Measurements from ENCODE around the gene ZNF710. TPM values are rescaled to one million over a fixed set of nuclear protein-coding genes. Genes with fewer than 3 reads are reported as not detected.

The ZNF710 gene
- total and polyA plus RNA-seq, 2 of the 13 experiments (the other 11 are each of a cell fraction or from before 2014, with no cell fraction given): 4.7 to 20.6 TPM

GRCh38 chr15:90095521-90095959 lies 94.4 kb downstream of the ZNF710 start (continued):
- no peak for TF ChIP-seq ZBED4 (CRISPR knock-in tag; IDR thresholded peaks at IDR 0.05; ENCODE audit: borderline replicate concordance)
- TF ChIP-seq EED (CRISPR knock-in tag; IDR thresholded peaks at IDR 0.05): no peak
- TF ChIP-seq ZNF432 (CRISPR knock-in tag; IDR thresholded peaks at IDR 0.05; ENCODE audit: borderline replicate concordance): no peak
- TF ChIP-seq RAD51 (IDR thresholded peaks at IDR 0.05; ENCODE audit: borderline replicate concordance): no peak

DNA sequence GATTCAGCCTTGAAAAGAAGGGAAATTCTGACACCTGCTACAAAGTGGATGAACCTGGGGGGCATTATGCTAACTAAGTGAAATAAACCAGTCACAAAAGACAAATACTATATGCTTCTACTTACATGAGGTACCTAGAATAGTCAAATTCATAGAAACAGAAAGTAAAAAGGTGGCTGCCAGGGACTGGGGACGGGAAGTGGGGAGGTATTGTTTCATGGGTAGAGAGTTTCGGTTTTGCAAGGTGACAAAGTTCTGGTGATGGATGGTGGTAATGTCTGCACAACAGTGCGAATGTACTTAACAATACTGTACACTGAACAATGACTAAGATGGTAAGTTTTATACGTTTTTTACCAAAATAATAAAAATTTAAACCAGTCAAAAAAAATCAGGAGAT lies 96.4 kb downstream of the ZNF710 start:
- Histone ChIP-seq H2AFZ (ENCODE audit: low read length) (no peak overlapping the region), H3K36me3 (replicated peaks in 1 of 2; ENCODE audit: control insufficient read depth in 1 of 2, insufficient read depth in 2 of 2, low read length in 2 of 2) (no peaks in the 10 kb centered on the region), H3K9me3 (ENCODE audit: low read length) (no peaks in the 10 kb centered on the region), H3K27ac (ENCODE audit: extremely low read length, insufficient read depth, low read length) (no peak overlapping the region), H3K9ac (ENCODE audit: insufficient read depth, low read depth, low read length) (no peak overlapping the region), H3K79me2 (ENCODE audit: insufficient read depth, low read length) (peaks cover 9% of the 10 kb centered on the region), H3K27me3 (ENCODE audit: control insufficient read depth in 1 of 2, insufficient read depth in 2 of 2, low read length in 2 of 2) (no peaks in the 10 kb centered on the region), H4K20me1 (ENCODE audit: insufficient read depth, low read length) (peaks cover 18% of the 10 kb centered on the region), H3K4me1 (ENCODE audit: insufficient read depth, low read length) (peaks cover 68% of the 10 kb centered on the region), H3K4me2 (ENCODE audit: low read depth, low read length) (no peak overlapping the region), H3K4me3 (replicated peaks in 1 of 3; ENCODE audit: insufficient read depth in 1 of 3, low read depth in 2 of 3, low read length in 3 of 3) (no peak overlapping the region)
- CTCF ChIA-PET (ENCODE audit: low intra/inter-chr PET ratio, low total read pairs): no interaction called here
- FAIRE-seq: no peak
- in situ Hi-C loops (cut with HindIII; ENCODE audit: extremely low pct_ligation_motif_present, low pct_unique_long_range_greater_than_20kb): loop anchor here (25.0 kb wide), 1 partner anchor 360 kb away; no protein-coding TSS in a partner anchor
- POLR2A ChIA-PET: no interaction called here
- no TSS peak for BruUV-seq (replicated peaks)
- TF ChIP-seq KDM1A (CRISPR knock-in tag; IDR thresholded peaks at IDR 0.05) (no peak), NKX3-1 (CRISPR knock-in tag; IDR thresholded peaks at IDR 0.05) (no peak), PREB (CRISPR knock-in tag; IDR thresholded peaks at IDR 0.05) (no peak), ARNT2 (CRISPR knock-in tag; IDR thresholded peaks at IDR 0.05; ENCODE audit: low read depth) (no peak), ETV6 (CRISPR knock-in tag; conservative IDR thresholded peaks at IDR 0.05) (no peak)
- ATAC-seq: no peak
- intact Hi-C loops (cut with micrococcal nuclease; ENCODE audit: unreplicated experiment): no loop called here
- 80% methylated on average over 4 of the region's 4 CpGs for WGBS (ENCODE audit: low lambda C conversion rate)
- no peak for DNase-seq (ENCODE audit: low spot score)

Data from HepG2 (cell line).